AG04450 (cell line): ENCODE data around the gene BLOC1S1. TPM values are rescaled to one million over a fixed set of nuclear protein-coding genes. Genes with fewer than 3 reads are reported as not detected.

Experiments used
- CTCF ChIA-PET: fragments of 300-600, 350-600 bp; formaldehyde crosslinking; extraction: SDS; loops from one replicate; lab custom pipeline; 2022; ENCODE audit warnings: antibody characterized with exemption, inconsistent platforms; lab: Charles Lee
- POLR2A ChIA-PET: fragments of 350-600 bp; formaldehyde crosslinking; extraction: SDS; loops from one replicate; lab custom pipeline; 2021; ENCODE audit warnings: antibody characterized with exemption, inconsistent platforms; lab: Yijun Ruan, JAX
- DNase-seq: peaks from one replicate; pipeline ENCODE4 v3.0.0-alpha.2; 2011; ENCODE audit warnings: low read depth, low spot score
- H3K27ac ChIP-seq: one replicate; pipeline ENCODE4 v1.5.1; 2012; ENCODE audit warnings: low read depth, low read length, control low read depth
- H3K27me3 ChIP-seq: one replicate; pipeline ENCODE4 v1.6.0; 2012; ENCODE audit warnings: low read length; ENCODE audit not compliant: control insufficient read depth, insufficient read depth
- H3K4me3 ChIP-seq: 2 replicates; pipeline ENCODE4 v1.5.1; 2011; ENCODE audit warnings: mild to moderate bottlenecking, low read depth, low read length, control low read depth
- H3K9me3 ChIP-seq: 2 replicates; pipeline ENCODE4 v1.5.1; 2012; ENCODE audit warnings: low read length; ENCODE audit not compliant: control insufficient read depth, insufficient read depth
- polyA plus RNA-seq: library from polyadenylated mRNA; depleted of rRNA; stranded (reverse); fragments of >200 nt; gene quantifications from 2 replicates; pipeline ENCODE4 v1.2.3, GENCODE V29; 2011
- TF ChIP-seq, protein P1 (sequence below): IDR thresholded peaks from 2 replicates; pipeline ENCODE4 v1.5.1; 2011; ENCODE audit warnings: low read depth, low read length, control low read depth, inconsistent platforms

BLOC1S1 gene
- polyA plus RNA-seq, 1 experiment = 132 TPM

DNA sequence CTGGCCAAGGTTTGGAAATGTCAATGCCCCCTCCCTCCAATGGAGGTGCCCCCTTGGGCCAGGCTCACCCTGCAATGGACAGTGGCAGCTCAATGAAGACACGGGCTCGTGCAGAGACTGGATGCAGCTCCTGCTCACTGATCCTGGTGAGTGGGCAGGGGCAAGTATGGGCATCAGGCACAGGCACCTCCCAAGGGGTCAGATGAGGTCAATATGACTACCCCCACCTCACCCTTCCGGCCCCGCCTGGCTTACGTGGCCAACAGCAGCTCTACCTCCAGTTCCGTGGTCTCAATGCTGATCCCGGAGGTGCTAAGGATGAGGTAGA is 21.7 kb upstream of the BLOC1S1 start:
- Histone ChIP-seq H3K9me3 (no peaks in the 10 kb centered on the region), H3K27me3 (peaks cover 2% of the 10 kb centered on the region), H3K4me3 (no peak overlapping the region), H3K27ac (no peak overlapping the region)
- ChIA-PET CTCF (no interaction called here), POLR2A (no interaction called here)
- TF ChIP-seq, protein P1, sequence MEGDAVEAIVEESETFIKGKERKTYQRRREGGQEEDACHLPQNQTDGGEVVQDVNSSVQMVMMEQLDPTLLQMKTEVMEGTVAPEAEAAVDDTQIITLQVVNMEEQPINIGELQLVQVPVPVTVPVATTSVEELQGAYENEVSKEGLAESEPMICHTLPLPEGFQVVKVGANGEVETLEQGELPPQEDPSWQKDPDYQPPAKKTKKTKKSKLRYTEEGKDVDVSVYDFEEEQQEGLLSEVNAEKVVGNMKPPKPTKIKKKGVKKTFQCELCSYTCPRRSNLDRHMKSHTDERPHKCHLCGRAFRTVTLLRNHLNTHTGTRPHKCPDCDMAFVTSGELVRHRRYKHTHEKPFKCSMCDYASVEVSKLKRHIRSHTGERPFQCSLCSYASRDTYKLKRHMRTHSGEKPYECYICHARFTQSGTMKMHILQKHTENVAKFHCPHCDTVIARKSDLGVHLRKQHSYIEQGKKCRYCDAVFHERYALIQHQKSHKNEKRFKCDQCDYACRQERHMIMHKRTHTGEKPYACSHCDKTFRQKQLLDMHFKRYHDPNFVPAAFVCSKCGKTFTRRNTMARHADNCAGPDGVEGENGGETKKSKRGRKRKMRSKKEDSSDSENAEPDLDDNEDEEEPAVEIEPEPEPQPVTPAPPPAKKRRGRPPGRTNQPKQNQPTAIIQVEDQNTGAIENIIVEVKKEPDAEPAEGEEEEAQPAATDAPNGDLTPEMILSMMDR = no peak
- DNase-seq = no peak

DNA sequence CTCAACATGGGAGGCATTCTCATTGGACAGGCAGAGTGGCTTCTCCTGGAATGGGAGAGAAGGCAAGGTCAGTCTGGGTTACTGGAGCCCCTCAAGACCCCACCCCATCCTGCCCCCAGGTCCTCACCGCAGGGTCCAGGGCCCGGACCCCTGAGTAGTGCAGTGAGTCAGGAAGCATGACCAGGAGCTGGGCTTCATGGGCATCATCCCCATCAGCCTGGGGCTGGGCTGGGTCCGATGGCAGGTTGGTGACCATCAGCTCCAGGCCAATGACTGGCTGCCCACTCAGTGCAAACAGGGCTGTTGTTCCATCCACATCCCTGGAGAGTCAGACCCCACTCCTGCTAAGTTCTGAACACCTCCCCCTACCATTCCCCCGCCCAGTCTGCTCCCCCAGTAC is 21.2 kb upstream of the BLOC1S1 start:
- Histone ChIP-seq H3K9me3 (no peaks in the 10 kb centered on the region), H3K27ac (no peak overlapping the region), H3K27me3 (peaks cover 2% of the 10 kb centered on the region), H3K4me3 (no peak overlapping the region)
- POLR2A ChIA-PET = no interaction called here
- TF ChIP-seq, protein P1 = no peak
- no peak for DNase-seq
- CTCF ChIA-PET = no interaction called here

DNA sequence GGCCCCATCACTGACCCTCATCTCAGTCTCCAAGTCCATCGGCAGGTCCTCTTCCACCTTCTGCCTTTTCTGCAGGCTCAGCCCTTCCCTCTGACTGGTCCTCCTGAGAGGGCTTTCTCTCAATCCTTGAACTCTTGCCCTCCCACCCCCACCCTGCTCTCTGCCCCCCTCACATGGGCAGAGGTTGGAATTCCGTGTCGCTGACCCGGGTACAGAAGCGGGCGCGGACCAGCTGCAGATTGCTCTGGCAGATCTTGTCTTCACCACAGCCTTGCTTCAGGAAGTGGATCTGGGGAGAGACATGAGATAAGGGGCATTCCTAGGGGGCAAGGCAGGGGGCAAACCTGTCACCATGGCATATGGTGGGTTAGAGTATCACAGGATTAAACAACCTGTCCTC is 20.5 kb upstream of the BLOC1S1 start:
- TF ChIP-seq, protein P1 = no peak
- ChIA-PET POLR2A (no interaction called here), CTCF (interaction anchor here (0.5 kb wide), 1 partner anchor 42 kb away, joined by 4 read pairs; no protein-coding TSS in a partner anchor)
- DNase-seq = no peak
- Histone ChIP-seq H3K27ac (no peak overlapping the region), H3K9me3 (no peaks in the 10 kb centered on the region), H3K27me3 (peaks cover 2% of the 10 kb centered on the region), H3K4me3 (no peak overlapping the region)

DNA sequence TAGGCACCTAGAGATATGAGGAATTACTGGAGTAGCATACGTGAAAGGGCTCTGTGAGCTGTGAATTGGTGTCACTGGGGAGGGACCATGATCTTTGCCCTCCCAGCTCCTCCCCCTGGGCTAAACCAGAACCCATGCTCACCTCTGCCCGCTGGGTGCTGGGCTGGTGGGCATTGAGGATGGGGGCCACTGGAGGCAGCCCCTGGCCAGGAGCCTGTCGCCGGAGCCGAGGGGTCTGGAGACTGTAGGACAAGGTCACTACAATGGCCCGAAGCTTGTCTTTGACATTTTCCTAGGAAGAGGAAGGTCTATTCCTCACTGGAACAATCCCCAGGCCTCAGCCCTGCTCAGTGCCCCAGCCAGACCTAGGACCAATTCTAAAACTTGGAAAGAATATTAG is 19.7 kb upstream of the BLOC1S1 start:
- no peak overlapping the region for H3K4me3 ChIP-seq
- no peak for DNase-seq
- no peaks in the 10 kb centered on the region for H3K9me3 ChIP-seq
- H3K27me3 ChIP-seq = peaks cover 2% of the 10 kb centered on the region
- TF ChIP-seq, protein P1 = no peak
- CTCF ChIA-PET = interaction anchor here (0.5 to 1.4 kb wide), 4 partner anchors 10 to 49 kb away, joined by 3 to 4 read pairs (median 3); a partner anchor contains a TSS
- no peak overlapping the region for H3K27ac ChIP-seq
- POLR2A ChIA-PET = no interaction called here

DNA sequence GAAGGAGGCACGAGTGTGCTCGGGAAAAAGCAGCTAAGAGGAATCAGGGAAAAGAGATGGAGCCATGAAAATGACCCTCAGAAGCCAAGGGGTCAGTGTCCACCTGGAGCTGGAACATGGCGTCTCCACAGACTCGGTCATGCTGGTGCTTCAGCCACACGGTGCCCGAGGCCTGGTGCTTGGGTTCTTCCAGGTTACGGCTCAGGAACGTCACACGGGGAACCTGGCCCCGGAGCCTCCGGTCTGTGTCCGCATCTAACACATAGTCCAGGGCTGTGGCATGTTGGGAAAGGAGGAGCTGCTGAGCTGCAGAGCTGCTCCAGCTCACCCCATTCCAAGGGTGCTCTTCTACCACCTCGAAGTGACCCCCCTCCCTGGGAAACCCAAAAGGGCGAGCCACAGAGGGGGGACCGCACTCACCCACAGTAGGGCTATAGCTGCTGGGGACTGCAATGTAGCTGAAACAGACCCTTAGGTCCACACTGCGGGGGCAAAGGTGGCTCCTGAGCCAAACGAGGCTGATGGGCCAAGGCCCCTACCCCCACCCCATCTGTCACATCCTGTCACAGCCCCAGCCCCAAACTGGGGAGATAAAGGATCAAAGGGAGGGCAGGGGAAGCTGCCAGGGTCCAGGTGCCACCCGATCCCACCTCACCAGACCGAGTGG is 18.9 kb upstream of the BLOC1S1 start:
- Histone ChIP-seq H3K27ac (no peak overlapping the region), H3K9me3 (no peaks in the 10 kb centered on the region), H3K27me3 (peaks cover 2% of the 10 kb centered on the region), H3K4me3 (no peak overlapping the region)
- ChIA-PET CTCF (interaction anchor here (1.1 to 1.4 kb wide), 3 partner anchors 9 to 50 kb away, joined by 3 read pairs; a partner anchor contains a TSS), POLR2A (no interaction called here)
- TF ChIP-seq, protein P1 = no peak
- DNase-seq = no peak
